GM19193 (cell line): ENCODE data around the gene BSCL2.
A peak's percentile ranks its signal among the peaks of the same experiment; 100 is the strongest.

Source experiments
- POLR2A ChIP-seq: IDR thresholded peaks from 4 replicates; pipeline ENCODE4 v1.6.1; 2011; ENCODE audit not compliant: insufficient read depth, insufficient read length; ENCODE audit errors: extremely low read depth

Gene BSCL2

DNA sequence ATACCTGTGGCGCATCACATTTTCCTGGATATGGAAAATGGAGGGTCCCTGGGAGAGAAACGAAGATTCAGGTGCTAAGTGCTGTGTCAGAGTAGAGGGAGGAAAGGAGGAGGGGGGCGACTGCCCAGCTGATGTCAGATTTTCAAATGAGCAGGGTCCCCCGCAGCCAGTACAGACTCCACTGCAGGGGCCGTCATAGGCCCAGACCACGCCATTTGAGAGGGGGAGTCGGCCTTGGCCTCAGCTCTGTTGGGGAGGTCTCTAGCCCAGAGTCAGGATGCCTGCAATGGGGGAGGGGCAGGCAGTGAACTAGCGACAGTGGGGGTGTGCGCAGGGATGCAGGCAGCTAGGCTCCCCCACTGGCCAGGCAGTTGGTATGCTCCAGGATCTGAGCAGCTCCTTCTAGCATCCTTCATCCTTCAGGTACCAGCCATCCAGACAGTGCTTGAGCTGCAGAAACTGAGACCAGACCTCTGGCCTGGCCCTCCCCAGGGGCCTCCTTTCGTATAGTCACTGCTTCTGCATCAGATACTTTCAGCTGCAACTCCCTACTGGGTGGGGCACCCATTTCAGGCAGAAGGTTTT is at the start of gene BSCL2, which contains the start of gene GNG3:
Gene BSCL2 (minus strand): TSS at position 148 of the 585 bp plus-strand sequence. CDS start 229 bp downstream, outside the sequence.
Gene GNG3 (plus strand): TSS at position 400 of the 585 bp plus-strand sequence. CDS start 620 bp downstream, outside the sequence.
- TF ChIP-seq POLR2A: no peak

DNA sequence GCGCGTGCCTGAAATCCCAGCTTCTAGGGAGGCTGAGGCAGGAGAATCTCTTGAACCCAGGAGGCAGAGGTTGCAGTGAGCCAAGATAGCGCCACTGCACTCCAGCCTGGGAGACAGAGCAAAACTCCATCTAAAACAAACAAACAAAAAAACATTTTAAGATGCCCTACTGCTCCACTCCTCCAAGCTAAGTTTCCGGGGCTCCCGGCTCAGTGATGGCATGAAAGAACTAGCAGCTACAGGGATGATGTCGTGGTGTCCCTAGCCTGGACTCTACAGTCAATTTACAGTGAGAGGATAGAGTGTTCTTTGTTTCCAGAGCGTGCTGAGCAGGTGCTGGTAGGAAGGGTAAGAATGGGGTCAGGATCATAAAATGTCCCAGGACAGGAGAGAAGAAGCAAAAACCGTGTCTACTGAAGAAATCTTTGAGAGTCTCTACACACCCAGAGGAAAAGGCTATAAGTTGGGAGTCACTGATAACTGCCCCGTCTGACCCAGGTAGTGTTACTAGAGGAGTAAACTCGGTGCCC is 47.9 kb upstream of the BSCL2 start:
- TF ChIP-seq POLR2A: no peak

DNA sequence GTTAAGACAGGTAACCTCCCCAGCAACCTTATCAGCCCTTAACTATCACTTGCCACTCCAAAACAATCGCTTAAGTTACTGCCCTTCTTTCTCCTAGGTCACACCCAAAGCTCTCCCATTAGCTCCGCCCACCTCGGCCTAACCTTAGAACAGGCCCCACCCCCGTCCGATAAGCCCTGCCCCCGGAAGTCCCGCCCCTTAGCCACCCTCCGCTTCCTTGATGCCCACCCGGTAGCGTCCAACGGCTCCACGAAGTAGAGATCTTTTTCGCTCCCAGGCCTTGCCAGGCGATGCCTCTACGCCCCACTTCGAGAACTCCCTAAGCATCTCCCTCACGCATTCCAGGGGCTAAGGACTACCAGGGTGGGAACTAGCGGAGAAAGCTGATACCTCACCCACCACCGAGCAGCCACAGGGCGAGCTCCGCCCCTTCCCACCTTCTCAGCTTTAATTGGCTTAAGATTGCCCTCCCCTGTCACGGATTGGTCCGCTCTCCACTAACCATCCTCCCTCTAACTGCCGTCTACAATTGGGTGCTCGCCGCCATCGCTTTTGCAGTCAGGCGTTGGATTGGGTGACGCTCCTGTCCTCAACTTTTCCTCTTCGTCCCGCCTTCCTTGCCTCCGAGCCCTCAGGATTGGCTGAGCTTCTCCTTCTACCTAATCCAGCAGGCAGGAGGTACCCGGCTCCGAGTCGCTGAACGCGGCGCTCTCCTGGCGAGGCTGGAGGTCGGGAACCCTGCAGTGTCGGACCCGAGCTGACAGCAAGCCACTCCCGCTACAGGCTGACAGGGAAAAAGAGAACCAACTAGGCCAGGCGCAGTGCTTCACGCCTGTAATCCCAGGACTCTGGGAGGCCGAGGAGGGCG is 46.7 kb upstream of the BSCL2 start, which contains the start of gene ZBTB3:
Gene ZBTB3 (minus strand): TSS at position 425 of the 868 bp plus-strand sequence. CDS start 496 bp downstream, outside the sequence.
- TF ChIP-seq POLR2A: peak; percentile 88

DNA sequence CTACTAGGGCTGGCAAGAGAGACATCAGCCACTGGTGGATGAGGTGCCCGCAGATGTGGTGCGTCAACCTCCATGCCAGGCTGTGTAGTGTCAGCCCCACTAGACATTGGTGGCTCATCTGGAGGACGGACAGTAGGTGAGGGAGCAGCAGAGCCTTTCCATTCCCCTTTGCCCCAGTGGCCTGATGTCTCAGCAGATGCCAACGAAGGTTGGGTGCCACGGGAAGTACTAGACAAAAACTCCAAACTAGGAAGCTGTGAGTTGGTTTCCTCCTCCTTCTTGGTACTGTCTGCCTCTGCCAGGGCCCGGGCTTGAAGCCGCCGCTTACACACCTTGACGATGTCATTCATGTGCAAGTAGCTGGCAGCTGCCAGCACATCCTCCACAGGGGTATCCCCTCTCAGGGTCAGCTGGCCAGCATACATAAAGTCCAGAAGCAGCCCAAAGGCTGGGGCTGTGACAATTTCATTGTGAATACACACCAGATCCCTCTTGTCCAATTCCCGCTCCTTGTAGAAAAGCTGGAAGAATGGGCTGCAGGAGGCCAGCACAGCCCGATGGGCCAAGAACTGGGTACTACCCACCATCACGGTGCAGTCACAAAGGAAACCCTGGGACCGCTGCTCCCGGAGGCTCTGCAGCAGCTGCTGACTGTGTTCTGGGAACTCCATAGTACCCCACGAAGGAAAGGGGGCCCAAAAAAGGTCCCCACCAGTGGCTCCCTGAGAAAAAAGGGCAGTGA is 45.9 kb upstream of the BSCL2 start:
- TF ChIP-seq POLR2A: no peak

DNA sequence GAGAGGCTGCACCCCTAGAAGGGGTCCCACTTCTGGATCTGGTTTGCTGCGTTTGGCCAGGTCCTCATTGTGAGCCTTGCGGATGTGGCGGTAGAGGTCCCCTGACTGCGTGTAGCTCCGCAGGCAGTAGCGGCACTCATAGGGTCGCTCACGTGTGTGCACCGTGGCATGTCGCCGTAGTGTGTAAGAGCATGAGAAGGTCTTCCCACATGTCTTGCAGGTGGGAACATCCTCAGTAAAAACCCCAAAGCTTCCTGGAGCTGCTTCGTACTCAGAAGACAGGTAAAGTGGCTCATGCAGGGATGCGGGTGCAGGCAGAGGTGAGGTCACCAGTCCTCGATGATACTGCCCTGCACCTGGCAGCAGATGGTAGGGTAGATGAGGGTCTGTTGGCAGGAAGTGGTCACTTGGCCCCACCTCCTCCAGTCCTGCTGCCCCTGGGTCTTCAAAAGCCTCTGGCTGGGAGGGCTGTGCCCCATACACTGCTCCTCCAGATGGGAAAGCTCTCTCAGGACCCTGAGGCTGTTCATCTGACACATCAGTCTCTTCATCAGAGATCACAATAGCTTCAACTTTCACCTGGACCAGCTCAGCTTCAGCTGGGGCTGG is 45.1 kb upstream of the BSCL2 start:
- TF ChIP-seq POLR2A: no peak

DNA sequence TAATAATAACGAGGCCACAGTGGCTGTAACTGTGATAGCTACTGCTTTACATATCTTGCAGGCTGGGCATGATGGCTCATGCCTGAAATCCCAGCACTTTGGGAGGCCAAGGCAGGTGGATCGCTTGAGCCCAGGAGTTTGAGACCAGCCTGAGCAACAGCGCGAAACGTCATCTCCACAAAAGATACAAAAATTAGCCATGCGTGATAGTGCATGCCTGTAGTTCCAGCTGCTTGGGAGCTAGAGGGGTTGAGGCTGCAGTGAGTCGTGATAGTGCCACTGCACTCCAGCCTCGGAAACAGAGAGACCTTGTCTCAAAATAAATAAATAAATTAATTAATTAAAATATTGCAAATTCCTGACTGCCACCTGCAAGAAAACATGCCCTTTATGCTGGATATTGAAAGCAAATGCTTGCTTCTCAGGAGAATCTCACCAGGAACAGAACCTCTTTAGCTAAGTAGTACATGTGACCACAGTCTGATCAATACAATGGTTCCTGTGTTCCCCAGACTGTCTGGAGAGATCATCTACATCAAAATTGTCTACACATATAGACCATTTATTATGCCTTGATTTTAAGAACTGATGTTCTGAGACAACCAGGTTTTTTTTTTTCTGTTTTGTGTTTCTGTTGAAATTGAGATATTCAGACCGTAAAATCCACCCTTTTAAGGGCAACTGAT is 40.4 kb upstream of the BSCL2 start:
- no peak for TF ChIP-seq POLR2A

DNA sequence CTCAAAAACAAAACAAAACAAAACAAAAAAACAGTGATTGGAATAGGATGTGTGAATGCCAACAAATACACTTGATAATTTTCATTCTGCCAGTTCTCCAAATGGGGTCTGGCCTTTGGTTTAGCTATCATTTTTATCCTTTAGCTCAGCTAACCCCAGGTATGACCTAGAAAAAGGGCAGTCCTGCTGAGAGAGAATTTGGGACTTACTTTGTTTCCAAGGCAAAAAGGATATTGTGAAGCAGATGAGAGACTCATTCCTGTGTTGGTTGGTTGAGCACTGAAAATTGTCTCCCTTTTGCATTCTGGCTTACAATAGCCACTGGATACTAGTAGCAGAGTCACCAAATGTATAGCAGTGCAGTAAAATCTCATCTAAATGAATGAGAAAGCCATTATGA is 30.0 kb upstream of the BSCL2 start:
- TF ChIP-seq POLR2A: no peak

DNA sequence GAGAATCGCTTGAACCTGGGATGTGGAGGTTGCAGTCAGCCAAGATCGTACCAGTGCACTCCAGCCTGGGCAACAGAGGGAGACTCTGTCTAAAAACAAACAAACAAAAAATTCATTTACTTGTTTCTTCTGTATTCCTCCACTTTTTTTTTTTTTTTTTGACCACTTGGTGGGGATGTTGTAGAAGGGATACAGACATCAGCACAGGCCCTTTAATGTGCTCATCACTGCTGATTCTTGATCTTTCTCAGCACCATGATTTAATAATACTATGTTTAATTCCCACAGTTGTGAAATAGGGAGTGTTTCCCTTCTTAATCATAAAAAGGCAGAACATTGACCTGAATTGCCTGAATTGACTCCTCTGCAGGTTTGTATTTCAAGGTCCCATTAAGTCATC is 25.6 kb upstream of the BSCL2 start:
- no peak for TF ChIP-seq POLR2A

DNA sequence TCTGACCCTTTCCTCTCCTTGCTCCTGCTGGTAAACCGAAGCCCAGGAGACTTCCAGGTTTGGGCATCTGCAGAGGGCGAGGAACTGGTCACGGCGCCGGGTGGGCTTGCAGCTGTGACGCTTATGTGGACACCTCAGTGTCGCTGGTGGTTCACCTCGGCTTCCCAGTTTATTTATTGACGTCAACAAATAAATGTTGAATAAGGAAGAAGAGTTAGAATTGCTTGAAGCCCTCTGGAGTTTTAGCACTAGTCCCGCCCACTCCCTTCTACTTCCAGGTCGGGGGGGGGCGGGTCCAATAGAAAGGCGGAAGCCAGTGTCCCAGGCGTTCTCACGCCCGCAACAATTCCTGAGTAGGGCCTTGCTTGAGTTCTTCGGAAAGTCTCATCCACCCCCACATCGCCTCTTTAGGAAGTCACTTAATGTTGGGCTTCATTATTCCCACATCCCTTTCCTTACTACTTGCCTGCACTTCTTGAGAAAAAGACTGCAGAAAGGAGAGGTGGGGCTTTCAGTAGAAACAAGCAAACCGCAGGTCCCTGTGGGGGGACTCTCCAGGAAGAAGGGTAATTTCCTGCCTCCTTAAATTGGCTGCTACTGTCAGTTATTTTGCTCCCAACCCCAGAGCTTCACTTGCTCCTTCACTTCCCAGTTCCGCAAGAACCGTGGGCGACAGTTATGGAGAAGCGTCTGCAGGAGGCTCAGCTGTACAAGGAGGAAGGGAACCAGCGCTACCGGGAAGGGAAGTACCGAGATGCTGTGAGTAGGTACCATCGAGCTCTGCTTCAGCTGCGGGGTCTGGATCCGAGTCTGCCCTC is 21.2 kb upstream of the BSCL2 start, which contains the start of gene TTC9C:
Gene TTC9C (plus strand): TSS at position 316 of the 818 bp plus-strand sequence. CDS start 363 bp downstream, at position 679.
- peak; percentile 61 for TF ChIP-seq POLR2A

DNA sequence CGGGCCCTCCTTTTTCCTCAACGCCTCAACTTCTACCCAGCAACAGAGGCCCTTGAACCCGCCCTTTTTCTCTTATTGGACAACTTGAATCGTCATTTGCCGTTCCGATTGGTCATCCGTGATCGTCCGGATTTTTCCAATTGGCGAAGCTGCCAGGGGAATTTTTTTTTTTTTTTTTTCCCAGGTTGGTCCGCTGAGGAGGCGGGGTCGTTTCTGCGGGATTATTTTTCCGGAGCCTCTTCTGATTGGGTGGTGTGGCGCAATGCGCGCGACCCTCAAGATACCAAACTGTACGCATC is 20.6 kb upstream of the BSCL2 start:
- no peak for TF ChIP-seq POLR2A

DNA sequence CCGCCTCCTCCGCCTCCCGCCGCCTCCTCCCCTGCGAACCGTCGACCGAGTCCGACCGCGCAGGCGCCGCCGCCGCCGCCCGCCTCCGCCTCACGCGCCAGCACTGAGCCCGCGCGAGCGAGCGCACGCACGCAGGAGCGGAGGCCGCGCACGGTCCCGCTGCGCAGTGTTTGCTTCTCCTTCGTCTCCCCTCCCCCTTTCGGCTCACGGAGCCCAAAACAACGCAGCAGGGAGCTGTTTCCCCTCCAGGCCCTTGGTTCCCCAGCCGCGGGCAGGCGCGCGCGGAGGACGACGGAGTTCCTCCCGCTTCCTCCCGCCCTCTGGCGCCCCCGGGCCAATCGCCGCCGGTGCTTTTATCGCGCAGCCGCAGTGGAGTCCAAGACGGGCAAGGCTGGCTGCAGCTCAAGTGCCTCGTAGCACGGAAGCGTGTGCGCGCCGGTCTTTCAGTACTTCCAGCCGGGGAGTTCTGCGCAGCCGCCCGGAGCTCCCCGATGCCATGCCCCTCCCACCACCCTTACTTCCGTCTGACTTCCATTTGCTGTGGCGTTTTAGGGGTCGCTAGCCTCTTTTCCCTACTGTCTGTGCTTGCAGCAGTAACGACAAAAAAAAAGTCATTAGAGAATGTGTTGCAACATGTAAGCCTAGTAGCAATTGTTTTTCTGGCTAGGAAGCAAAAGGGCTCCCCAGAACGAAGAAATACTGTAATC is 20.1 kb upstream of the BSCL2 start, which contains the start of gene HNRNPUL2:
Gene HNRNPUL2 (minus strand): TSS at position 293 of the 707 bp plus-strand sequence. CDS start 301 bp downstream, outside the sequence.
- TF ChIP-seq POLR2A: peak; percentile 98

DNA sequence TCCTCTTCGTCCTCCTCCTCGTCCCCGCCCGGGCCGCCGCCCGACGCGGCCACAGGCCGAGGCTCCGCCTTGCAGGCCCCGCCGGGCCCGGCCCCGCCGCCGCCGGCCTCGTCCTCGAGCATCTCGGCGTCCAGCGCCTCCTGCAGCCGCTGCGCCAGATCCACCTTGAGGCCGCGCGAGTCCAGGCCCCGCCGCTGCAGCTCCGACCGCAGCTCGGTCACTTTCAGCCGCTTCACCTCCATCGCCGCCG is 19.6 kb upstream of the BSCL2 start:
- no peak for TF ChIP-seq POLR2A
